G401 (cell line): ENCODE results near the gene CHCHD10. TPM values are rescaled to one million over a fixed set of nuclear protein-coding genes. Genes with fewer than 3 reads are reported as not detected.

Experiments used
- DNase-seq: peaks from one replicate; pipeline ENCODE4 v3.0.0-alpha.2; 2015; ENCODE audit warnings: low spot score
- in situ Hi-C: cut with HindIII; loops from 2 replicates; pipeline ENCODE4 v1.10.0; 2016; ENCODE audit warnings: low sequenced_read_pairs, mixed read lengths
- total RNA-seq: library from RNA; depleted of rRNA; stranded (reverse); fragments of >200 nt; shearing (Covaris generic); gene quantifications from 2 replicates; pipeline ENCODE4 v1.2.3, GENCODE V29; 2014

The CHCHD10 gene
- total RNA-seq, 1 experiment from 2014 or later = not detected

GRCh38 chr22:23774922-23775436, 7.2 kb upstream of the CHCHD10 start:
- DNase-seq = no peak
- in situ Hi-C loops = no loop called here

DNA sequence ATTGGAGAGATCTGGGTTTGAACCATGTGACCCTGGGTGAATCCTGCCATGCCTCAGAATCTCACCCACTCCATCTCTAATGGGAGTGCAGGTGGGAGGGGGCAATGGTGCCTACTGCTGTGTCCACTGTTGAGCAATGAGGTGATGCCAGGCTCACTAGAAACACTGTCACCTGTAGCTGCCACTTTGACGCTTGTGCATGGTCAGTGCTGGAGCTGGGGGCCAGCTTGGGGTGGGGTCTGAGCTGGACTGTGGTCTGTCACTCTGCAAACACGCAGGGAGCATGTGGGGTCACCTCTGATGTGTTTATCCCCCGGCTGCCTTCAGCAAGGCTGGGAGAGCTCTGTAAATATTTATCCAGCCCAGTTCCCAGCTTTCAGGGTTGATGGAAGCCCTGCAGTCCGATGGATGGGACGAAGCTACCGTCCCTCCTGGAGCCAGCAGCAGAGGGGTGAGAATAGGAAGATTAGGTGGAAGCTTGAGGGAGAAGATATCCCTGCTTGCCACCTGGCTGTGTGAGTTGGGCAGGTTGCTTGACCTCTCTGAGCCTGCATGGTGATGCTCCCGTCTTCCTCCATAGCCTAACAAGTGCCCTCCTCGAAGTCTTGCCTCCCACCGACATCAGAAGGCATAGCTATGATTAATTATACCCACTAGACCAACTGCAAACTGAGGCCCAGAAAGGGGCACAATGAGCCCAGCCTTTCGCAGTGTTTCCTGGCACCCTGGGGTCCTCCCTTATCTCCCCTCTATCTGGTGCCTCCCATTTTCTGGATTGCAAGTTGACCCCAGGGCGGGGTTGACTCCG, 6.5 kb upstream of the CHCHD10 start:
- no peak for DNase-seq
- in situ Hi-C loops = no loop called here

- in situ Hi-C loops = no loop called here
- DNase-seq = peak; percentile 51
These were observed 5.8 kb upstream of the CHCHD10 start for GRCh38 chr22:23773483-23774113.

GRCh38 chr22:23772649-23773473, 5.1 kb upstream of the CHCHD10 start, which contains the start of gene MMP11:
Gene MMP11 (plus strand): TSS chr22:23772849. CDS start chr22:23772871, 22 bp downstream.
- in situ Hi-C loops = no loop called here
- DNase-seq = peak; percentile 21

DNA sequence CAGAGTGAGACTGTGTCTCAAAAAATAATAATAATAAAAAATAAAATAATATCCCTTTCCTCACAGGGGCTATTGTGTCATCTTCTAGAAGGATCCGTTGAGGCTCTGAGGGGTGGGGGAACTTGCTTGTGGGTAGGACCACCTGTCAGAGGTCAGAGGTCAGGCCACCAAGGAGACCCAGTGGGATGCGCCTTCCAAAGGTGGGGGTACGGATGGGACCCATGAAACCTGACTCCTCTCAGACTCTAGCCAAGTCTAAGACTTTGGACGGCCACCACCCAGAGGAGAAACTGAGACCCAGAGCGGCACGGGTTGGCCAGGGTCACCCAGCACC, 4.5 kb upstream of the CHCHD10 start:
- no peak for DNase-seq
- in situ Hi-C loops = no loop called here

- no peak for DNase-seq
- in situ Hi-C loops = no loop called here
These were observed 1.7 kb upstream of the CHCHD10 start for GRCh38 chr22:23769321-23769965.

DNA sequence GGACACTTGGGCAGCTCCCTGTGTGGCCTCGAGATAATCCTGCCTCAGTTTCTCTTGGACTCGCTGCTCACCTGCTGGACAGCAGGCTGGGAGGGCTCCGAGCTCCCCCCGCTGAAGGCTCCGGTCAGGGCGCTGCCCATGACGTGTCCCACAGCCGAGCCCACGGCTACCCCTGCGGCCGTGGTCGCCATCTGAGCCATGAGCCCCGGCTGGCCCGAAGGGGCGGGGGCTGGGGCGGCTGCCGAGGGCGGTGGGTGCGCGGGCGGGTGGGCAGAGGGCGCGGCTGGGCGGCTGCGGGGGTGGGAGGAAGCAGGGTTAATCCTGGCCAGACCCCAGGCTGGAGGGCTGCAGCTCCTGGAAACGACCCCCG, 484 bp downstream of the CHCHD10 start:
- in situ Hi-C loops = no loop called here
- DNase-seq = no peak

- in situ Hi-C loops = no loop called here
- DNase-seq = no peak
These were observed 2.6 kb downstream of the CHCHD10 start for GRCh38 chr22:23764899-23765881.

DNA sequence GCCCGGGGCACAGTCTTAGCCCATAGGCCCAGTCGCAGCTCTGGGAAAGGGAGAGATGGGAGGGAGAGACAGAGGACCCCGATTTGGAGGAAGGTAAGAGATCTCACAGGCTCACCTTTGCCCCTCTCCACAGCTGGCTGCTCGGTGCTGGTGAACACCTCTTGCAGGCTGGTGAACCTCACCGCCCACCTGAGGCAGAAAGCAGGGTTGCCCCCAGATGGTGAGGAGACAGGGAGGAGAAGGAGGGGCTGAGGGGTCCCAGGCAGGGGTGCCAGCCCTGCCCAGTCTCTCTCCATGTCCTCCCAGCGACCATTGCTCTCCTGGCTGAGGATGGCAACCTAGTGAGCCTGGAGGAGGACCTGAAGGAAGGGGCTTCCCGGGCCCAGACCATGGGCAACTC, 3.8 kb downstream of the CHCHD10 start:
- in situ Hi-C loops = no loop called here
- DNase-seq = no peak

DNA sequence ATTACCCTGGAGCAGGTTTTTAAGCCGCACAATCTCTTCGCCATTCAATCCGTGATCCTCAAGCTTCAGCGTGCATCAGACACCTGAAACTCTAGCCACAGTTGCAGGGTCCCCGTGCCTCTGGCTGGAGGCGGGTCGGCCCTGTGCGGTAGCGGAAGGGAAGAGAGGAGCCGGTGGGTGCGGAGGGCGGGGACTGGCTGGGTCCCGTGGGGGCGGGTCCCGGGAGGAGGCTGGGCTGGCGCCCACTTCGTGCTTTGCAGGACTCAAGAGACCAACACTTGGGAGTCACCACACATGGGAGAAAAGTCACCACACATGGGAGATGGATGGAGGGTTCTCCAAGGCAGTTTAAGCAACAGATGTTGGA, 4.2 kb downstream of the CHCHD10 start:
- in situ Hi-C loops = no loop called here
- no peak for DNase-seq

- in situ Hi-C loops = no loop called here
- DNase-seq = no peak
These were observed 4.8 kb downstream of the CHCHD10 start, which contains the start of gene C22orf15 for GRCh38 chr22:23762842-23763578. Gene C22orf15 (plus strand): TSS chr22:23762990. CDS start chr22:23763307, 317 bp downstream.

DNA sequence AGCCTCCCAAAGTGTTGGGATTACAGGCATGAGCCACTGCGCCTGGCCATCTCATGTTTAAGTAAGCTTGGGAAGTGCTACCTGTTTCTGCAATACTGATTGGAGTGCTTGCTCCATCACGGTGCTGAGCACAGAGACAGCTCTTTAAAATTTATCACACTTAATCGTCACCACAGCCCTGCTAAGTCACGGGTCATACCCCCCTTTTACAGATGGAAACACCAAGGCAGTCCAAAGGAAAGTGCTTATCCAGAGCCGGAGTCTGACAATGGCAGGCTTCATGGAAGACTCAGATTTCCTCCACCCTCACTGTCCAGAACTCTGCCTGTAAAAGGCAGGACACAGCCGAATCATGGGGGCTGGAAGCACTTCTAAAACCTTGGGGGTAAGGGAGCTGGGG, 7.7 kb downstream of the CHCHD10 start:
- no peak for DNase-seq
- in situ Hi-C loops = no loop called here

DNA sequence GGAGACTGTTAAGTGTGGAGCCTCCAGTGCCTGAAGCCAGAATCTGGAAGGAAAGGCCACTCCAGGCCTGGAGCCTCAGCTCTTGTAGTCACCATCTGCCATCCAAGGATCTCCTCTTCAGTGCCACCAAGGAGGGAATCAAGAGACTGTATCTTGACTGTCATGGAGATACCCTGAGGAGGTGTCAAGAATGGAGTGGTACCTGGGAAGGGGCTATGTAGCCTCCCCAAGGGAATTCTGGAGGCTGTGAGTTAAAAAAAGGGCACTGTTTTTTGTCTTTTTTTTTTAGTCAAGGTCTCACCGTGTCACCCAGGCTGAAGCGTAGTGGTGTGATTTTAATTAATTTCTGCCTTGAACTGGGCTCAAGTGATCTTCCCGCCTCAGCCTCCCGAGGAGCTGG, 8.2 kb downstream of the CHCHD10 start:
- in situ Hi-C loops = no loop called here
- DNase-seq = no peak

- in situ Hi-C loops = no loop called here
These were observed 10.9 kb downstream of the CHCHD10 start for GRCh38 chr22:23756891-23757290.

DNA sequence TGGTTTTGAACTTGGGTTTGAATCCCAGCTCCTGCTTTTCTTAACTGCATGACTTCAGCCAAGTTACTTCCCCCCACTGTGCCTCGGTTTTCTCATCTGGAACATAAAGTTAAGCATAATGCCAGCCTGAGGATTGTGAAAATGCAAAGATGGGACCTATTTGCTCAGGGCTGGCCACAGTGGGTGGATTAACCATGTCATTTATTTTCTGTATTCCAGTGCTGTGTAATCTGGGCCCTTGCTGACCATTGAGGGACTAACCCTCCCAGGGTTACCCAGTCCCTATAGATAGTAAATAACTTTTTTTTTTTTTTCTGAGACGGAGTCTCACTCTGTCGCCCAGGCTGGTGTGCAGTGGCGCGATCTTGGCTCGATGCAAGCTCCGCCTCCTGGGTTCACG, 12.1 kb downstream of the CHCHD10 start:
- DNase-seq = no peak
- in situ Hi-C loops = no loop called here

More at GRCh38 chr22:23756891-23757290, 10.9 kb downstream of the CHCHD10 start:
- DNase-seq = no peak

DNA sequence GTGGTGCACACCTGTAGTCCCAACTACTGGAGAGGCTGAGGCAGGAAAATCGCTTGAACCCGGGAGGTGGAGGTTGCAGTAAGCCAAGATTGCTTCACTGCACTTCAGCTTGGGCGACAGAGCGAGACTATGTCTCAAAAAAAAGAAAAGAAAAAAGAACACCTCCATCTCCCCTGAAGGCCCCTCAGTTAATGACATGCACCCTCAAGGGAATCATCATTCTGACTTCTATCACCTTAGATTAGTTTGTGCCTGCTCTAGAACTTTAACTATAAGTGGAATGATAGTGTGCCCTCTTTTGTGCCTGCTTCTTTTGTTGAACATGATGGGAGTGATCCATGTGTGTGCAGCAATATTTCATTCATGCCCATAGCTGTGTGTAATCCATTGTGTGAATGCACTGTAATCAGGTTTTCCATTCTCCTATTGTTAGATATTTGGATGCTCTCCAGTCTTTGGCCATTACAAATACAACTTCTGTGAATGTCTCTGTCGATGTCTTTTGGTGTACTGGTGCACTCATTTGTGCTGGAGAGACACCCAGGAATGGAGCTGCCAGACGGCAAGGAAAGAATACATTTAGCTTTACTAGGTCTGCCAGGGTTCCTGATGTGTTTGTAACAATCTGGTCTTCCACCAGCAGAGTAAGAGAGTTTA, 12.7 kb downstream of the CHCHD10 start:
- in situ Hi-C loops = no loop called here

More for the DNA sequence above, 12.7 kb downstream of the CHCHD10 start:
- DNase-seq = no peak
